ENCODE measurements around the gene SMIM31.

Gene SMIM31

GRCh38 chr4:164789047-164789446, 35.1 kb downstream of the SMIM31 start:
- no peak for DNase-seq

- DNase-seq = no peak
Measured at GRCh38 chr4:164790249-164790648, 36.3 kb downstream of the SMIM31 start.

GRCh38 chr4:164799410-164799809, 45.5 kb downstream of the SMIM31 start:
- no peak for DNase-seq

- no peak for DNase-seq
Measured at GRCh38 chr4:164800786-164801185, 46.9 kb downstream of the SMIM31 start.

GRCh38 chr4:164802301-164802901, 48.5 kb downstream of the SMIM31 start:
- no peak for DNase-seq

GRCh38 chr4:164803702-164804101, 49.8 kb downstream of the SMIM31 start:
- DNase-seq = no peak

GRCh38 chr4:164807611-164808010, 53.7 kb downstream of the SMIM31 start:
- no peak for DNase-seq

- DNase-seq = no peak
Measured at GRCh38 chr4:164813554-164813953, 59.6 kb downstream of the SMIM31 start.

- no peak for DNase-seq
Measured at GRCh38 chr4:164815711-164816110, 61.8 kb downstream of the SMIM31 start.

GRCh38 chr4:164819366-164819765, 65.4 kb downstream of the SMIM31 start:
- DNase-seq = no peak

GRCh38 chr4:164821711-164822110, 67.8 kb downstream of the SMIM31 start:
- no peak for DNase-seq

- DNase-seq = no peak
Measured at GRCh38 chr4:164824581-164824980, 70.7 kb downstream of the SMIM31 start.

GRCh38 chr4:164828955-164829354, 75.0 kb downstream of the SMIM31 start:
- no peak for DNase-seq

- no peak for DNase-seq
Measured at GRCh38 chr4:164846566-164846965, 92.6 kb downstream of the SMIM31 start.

- no peak for DNase-seq
Measured at GRCh38 chr4:164847016-164847415, 93.1 kb downstream of the SMIM31 start.

- no peak for DNase-seq
Measured at GRCh38 chr4:164847967-164848649, 94.2 kb downstream of the SMIM31 start.
